HG03196 (cell line): ENCODE measurements around the gene SBNO2.
"Not testable (repeated sequence)": the region's sequence is repeated elsewhere in the genome, so short reads cannot be mapped to it uniquely, and the experiment has no call there.

Source experiments
- ATAC-seq: cut with Tn5 transposase; IDR thresholded peaks from one replicate; pipeline ENCODE4 v1.9.1; 2021; ENCODE audit not compliant: unreplicated experiment

Gene SBNO2

DNA sequence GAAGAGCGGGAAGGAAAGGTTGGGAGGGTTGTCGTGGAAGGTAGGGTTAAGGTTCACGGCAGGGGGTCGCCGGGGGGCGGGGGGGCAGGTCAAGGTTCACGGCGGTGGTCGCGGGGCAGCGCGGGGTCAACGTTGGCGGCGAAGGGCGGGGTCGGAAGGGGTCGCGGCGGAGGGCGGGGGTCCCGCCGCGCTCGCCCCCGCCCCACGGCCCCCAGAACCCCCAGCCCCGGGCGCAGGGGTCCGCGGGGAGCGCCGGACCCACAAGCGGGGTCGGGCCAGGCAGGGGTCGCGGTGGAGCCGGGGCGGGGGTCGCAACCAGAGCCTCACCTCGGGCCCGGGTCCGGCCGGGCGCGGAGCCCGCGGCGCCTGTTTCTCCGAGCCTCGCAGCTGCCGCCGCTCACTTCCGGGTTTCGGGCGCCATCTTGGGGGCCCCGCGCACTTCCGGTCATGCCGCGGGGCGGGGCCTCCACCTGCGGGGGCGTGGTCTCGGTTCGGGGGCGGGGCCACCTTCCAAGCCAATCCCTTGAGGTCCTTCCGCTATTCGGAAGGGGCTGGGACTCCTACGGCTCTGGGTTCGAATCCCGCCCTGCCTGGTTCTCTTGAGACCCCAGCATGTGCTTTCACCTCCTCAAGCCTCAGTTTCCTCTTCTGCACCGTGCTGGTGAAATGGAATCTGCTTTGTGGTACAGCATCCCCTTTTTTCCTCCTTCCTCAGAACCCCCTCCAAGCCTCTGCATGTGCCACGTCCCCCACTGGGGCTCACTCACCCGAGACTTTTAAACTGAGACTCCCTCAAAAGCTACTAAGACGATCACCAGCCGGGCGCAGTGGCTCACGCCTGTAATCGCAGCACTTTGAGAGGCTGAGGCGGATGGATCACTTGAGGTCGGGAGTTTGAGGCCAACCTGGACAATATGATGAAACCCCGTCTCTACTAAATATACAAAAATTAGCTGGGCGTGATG lies at the start of gene SBNO2:
TSS of gene SBNO2 (minus strand) at position 424 of the 965 bp plus-strand sequence. CDS start 19,992 bp downstream, outside the sequence.
- peak; percentile 47 for ATAC-seq

- ATAC-seq: no peak
These were observed 49.2 kb upstream of the SBNO2 start for GRCh38 chr19:1223018-1223855.

DNA sequence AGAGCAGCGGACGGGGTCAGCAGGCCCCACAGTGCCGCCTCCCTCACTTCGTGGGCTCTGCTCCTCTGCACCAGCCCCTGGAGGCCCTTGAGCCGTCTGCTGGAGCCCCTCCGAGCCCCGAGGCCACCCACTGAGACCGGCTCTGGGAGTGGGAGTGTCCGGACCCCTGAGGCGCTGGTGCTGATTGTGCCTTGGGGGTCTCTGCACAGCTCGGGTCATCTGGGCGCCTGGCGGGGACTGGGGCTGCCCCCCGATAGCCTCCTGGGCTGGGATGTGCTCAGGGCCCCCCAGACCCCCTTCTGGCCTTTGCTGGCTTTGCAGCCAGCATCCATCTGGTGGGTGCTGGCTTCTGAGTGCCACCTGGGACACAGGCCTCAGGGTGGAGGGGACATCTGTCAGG lies 48.3 kb upstream of the SBNO2 start:
- ATAC-seq: no peak

- ATAC-seq: no peak
These were observed 47.8 kb upstream of the SBNO2 start for GRCh38 chr19:1221904-1222255.

DNA sequence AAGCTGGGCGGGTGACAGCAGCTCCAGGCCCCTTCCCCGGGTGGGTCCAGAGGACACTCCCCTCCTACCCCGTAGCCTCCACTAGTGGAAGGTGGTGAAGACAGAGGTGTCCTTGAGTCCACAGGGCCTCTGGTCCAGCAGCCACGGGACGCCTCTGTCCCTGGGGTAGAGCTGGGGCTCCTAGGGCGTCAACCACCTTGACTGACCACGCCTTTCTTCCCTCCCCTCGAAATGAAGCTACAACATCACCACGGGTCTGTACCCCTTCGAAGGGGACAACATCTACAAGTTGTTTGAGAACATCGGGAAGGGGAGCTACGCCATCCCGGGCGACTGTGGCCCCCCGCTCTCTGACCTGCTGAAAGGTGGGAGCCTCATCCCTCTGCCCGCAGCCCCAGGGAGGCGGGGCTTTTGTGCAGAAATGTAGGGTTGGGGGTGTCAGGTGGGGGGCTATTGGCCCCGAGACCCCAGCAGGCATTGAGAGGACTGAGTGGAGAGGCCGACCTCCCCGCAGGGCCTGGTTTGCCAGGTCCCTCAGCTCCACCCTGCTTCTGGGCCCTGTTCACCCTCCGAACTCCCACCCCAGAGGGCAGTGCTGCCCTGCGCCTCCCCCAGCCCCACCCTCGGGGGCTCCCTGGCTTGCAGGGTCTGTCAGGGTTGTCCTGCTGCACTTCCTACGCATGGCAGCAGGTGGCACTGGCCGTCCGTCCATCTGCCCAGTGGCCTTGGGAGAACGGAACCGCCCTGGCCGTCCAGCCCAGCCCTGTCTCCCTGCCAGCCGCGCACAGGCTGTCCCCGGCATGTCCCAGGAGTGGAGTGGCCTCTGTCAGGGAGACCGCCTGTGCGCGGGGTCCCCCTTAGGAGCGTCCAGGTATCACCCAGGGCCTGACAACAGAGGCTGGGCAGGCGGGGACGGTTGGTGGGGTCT lies 47.2 kb upstream of the SBNO2 start:
- ATAC-seq: no peak

DNA sequence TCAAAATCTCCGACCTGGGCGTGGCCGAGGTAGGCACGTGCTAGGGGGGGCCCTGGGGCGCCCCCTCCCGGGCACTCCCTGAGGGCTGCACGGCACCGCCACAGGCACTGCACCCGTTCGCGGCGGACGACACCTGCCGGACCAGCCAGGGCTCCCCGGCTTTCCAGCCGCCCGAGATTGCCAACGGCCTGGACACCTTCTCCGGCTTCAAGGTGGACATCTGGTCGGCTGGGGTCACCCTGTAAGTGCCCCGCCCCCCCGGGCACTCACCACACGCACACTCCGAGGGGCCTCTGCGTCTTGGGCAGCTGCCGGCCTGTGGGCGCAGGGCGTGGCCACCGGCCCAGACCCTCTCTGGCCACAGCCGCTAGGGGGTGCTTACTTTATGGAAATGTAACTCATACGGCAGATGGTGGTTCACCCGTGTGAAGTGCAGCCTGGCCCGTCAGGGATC lies 46.4 kb upstream of the SBNO2 start:
- ATAC-seq: no peak

- no peak for ATAC-seq
These were observed 45.9 kb upstream of the SBNO2 start for GRCh38 chr19:1219786-1220476.

DNA sequence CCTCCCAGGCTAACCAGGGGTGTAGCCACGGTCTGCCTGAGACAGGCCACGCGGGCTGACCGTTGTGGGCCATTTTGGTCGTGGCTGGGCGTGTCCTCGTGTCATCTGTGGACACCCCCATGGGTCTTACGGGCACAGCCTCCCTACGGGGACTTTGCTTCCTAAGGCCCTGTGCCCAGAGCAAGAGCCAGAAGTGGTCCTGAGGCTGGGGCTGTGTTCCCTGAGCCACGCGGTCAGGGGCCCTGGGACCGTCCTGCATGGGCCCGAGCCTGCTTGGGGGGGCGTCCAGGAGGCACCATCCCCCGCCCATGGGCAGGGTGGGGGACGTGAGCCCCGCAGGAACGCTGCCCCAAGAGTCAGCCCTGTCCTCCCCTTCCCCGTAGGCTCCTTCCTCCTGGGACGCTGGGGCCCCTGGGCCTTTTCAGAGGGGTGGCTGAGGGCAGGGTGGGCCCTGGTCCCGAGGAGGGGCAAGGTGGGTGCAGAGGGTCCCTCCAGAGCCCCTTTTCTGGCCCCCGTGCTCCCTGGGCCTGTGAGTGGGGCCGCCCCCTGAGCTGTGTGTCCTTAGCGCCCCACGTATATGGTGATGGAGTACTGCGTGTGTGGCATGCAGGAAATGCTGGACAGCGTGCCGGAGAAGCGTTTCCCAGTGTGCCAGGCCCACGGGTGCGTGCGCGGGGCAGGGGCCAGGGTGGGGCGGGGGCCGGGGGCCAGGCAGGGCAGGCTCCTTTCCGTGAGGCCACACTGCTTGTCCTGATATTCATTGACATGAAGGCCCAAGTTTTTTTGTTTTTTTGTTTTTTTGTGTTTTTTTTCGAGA lies 44.9 kb upstream of the SBNO2 start:
- no peak for ATAC-seq

- no peak for ATAC-seq
These were observed 43.3 kb upstream of the SBNO2 start for GRCh38 chr19:1217366-1217765.

DNA sequence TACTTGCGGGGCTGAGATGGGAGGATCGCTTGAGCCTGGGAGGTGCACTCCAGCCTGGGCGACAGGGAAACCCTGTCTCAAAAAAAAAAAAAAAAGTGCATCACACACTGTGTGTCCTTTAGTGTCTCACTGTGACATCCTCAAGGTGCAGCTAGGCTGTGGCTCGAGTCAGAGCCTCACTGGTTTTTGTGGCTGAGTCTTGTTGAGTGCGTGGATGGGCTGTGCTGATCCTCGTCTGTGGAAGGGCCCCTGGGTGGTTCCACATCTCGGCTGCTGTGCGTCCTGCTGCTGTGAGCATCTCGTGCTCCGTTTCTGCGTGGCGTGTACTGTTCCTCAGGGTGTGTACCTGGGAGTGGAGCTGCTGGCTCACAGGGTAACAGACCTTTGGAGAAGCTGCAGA lies 42.7 kb upstream of the SBNO2 start:
- no peak for ATAC-seq

- no peak for ATAC-seq
These were observed 41.0 kb upstream of the SBNO2 start for GRCh38 chr19:1214862-1215731.

DNA sequence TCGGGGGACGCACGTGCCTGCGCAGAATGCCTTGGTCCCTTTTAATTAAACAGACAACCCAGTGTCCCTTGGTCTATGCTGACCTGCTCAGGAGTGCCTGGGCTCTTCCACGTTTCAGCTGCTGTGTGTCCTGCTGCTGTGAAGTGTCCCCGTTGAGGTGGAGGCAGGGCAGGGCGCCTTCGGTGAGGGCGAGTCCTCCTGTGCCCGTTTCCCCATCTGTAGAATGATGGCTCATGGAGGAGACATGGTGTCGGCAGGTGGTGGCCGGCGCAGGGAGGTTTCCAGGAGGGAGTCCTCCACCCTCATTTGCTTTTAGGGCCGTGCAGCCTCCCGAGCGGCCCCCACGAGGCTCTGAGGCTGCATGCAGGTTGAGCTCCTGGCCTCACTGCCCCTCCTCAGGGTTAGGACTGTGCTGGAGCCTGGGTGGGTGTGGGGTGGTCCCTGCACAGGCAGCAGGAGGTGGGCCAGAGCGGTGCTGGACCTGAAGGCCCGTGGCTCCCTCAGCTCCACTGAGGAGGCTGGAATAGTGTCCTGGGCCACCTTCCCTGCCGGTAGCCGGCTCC lies 40.3 kb upstream of the SBNO2 start:
- ATAC-seq: no peak

GRCh38 chr19:1213391-1214286 lies 39.6 kb upstream of the SBNO2 start:
- ATAC-seq: no peak

- ATAC-seq: no peak
These were observed 37.6 kb upstream of the SBNO2 start for GRCh38 chr19:1211494-1212234.

DNA sequence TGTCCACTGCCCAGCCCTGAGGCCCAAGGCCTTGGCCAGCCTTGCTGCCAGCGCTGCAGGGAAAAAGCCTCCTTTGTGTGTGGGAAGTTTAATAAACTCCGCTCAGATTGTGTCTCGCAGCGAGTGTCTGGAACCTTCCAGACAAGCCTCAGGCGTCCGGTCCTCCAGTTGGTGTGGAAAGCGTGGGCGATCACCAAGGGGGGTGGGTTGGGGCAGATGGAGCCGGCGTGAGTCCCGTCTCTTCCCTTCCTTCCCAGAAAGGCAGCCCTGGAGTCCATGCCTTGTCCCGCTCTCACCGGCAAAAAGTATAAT lies 36.1 kb upstream of the SBNO2 start:
- no peak for ATAC-seq

DNA sequence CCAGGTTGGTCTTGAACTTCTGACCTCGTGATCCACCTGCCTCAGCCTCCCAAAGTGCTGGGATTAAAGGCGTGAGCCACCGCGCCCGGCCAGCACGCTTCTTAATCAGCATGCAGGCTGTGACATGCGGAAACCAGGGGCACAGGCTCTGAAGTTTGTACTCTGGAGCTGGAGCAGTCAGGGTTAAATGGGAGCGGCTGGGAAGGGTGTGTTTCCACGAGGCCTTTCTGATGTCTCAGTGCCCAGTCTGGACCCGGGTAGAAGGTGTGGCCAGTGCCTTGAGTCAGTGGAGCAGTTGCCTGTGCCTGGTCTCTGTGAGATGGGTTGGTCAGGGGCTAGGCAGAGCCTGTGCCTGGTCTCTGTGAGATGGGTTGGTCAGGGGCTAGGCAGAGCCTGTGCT lies 34.8 kb upstream of the SBNO2 start:
- ATAC-seq: not testable (repeated sequence)
